RCC 7860 (cell line): ENCODE measurements around the gene MYO7A.

ENCODE experiments used
- DNase-seq: peaks from one replicate; pipeline ENCODE4 v3.0.0-alpha.2; 2015; ENCODE audit warnings: low spot score
- FAIRE-seq: peaks from 2 replicates; lab custom pipeline; 2012; peaks lifted over from hg19 to GRCh38; lab: Jason Lieb, UNC

Gene MYO7A

DNA sequence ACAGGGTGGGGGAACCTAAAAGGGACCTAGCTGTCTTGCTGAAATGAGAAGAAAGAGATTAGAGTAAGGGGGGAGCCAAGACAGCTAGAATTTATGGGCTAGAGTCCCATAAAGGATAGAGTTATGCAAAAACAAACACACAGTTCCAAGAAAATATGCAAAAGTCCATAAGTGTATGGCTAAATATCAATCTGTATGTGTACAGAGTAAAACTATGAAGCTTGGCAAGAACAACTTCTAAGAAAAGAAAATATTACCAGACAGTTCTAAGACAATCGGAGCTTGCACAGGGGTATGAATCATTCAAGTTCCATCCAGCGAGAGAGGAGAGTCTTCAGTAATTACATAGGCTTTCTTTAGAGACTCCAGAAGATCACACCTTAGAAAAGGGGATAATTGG, 131.6 kb downstream of the MYO7A start:
- DNase-seq: no peak
- no peak for FAIRE-seq

DNA sequence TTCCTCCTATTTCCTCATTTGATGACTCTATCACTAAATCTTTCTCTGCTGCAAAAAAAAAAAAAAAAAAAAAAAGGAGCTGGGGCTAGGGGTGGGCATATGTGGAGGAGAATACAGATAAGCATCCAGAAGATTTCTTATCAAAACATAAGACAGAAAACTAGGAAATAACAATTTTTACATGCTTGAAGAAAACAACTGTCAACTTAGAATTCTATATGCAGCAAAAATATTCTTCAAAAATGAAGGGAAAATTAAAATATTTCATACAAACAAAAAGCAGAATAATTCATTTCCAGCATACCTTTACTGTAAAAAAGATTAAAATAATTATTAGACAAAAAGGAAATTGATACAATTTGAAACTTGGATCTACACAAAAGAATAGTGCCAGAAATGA, 134.8 kb downstream of the MYO7A start:
- FAIRE-seq: no peak

More for the DNA sequence above, 134.8 kb downstream of the MYO7A start:
- no peak for DNase-seq
